GM18526 (cell line): ENCODE data around the gene KRT17.

Experiments used
- POLR2A ChIP-seq: IDR thresholded peaks from 3 replicates; pipeline ENCODE4 v1.6.1; 2011; ENCODE audit not compliant: insufficient read length; ENCODE audit errors: extremely low read depth

Gene KRT17

DNA sequence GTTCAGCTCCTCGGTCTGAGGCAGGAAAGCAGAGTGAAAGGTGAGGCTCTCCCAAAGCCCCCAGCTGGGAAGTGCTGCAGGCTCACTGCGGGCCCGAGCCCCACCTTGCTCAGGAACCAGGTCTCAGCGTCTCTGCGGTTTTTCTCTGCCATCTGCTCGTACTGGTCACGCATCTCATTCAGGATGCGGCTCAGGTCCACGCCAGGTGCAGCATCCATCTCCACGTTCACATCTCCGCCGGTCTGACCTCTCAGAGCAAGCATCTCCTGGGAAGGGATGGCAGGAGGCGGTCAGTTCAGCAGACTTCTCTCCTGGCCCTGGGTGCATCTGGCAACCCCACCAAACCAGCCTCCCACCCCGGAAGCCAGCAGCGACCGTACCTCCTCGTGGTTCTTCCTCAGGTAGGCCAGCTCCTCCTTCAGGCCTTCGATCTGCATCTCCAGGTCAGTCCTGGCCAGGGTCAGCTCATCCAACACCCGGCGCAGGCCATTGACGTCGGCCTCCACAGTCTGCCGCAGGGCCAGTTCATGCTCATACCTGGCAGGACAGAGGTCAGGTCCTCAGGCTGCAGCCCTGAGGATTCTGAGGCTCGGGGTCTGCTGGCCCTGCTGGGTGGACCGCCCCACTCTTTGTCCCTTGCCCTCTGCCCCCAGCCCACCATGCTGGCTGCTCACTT is 13.3 kb downstream of the KRT17 start:
- TF ChIP-seq POLR2A = no peak

DNA sequence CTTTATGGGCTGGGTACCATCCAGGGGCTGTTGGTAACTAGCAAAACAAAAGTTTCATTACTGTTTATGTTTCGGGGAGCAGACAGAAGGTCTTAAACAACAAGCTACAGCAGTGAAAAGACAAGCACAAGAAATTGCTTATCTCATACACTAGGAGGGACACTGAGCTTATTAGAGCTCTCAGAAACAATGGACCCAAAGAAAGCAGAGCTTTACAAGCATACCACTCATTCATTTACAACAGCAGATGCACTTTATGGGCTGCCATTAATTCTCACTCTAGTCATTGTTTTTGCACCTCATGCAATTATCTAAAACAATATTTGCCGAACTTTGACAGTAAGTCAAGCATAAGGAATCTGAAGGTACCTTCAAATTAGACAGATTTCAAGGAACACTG is 21.9 kb downstream of the KRT17 start:
- no peak for TF ChIP-seq POLR2A

DNA sequence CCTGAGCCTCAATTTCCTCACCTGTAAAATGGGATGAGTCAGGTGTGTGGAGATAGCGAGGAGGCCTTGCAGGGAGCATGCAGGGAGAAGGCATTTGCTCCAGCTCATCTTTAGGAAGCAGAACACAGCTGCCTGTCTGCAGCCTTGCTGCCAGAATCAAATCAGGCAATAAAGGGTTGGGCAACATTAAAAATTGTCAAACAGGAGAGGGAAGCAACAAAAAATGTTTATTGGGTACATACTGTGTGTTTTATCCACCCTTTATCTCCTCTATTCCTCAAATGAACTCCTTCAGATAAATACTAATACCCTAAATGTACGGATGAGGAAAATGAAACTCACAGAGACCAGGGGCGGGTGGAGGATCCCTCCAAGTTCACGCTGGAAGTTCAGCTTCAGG is 24.1 kb downstream of the KRT17 start:
- no peak for TF ChIP-seq POLR2A

DNA sequence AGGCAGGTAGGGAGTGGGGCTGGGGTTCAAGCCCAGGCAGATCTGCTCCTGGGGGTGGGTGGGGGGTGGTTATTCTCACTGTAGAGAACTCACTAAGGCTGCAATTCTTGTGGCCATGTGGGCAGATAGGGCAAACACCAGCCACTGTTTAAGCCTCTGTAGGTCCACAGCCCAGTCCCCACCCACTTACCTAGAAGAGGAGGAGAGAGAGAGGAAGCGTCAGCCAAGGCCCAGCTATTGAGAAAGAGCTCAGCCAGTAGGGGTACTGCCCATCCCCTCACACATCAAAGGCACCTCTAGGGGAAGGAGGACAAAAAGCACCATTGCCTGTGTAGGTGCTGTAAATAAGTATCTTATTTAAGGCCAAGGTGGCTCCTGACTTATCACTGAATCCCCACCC is 24.7 kb downstream of the KRT17 start:
- no peak for TF ChIP-seq POLR2A

DNA sequence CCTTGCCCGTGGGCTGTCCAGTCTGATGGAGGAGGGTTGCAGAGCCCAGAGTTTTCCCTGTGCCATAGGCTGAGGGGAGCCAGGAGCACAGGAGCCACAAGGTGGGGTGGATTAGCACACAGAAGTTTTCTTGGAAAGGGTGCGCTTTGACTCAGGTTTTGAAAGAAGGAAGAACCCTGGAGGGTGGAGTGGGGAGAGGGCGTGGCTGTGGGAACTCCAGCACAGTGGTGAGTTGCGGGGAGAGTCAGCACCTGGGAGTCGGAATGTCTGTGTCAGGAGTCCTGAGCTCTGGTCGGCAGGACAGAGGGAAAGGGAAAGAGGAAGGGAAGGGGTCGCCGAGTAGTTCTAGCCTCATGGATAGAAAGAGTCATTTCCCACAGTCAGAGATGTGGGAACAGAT is 28.8 kb downstream of the KRT17 start:
- no peak for TF ChIP-seq POLR2A

DNA sequence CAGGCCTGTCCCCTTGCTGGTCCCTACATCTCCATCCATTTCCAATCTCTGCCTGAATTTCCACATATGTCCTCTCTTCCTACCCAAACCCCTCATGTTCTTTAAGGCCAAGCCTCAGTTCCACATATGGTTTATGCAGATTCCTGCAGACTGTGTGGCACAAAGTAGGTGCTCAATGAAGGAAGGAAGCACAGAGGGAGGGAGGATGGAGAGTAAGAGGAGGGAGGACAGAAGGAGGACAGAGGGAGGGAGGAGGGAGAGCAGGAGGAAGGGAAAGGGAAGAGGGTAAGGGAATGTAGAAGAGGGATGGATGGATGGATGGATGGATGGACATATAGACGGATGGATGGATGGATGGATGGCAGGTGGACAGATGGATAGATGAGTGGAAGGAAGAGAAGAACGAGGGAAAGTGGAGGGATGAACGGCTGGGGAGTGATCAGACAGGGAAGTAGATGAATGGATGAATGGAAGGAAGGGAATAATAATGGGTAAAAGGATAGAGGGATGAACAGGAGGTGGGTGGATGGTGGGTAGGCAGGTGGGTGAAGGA is 29.9 kb downstream of the KRT17 start:
- TF ChIP-seq POLR2A = no peak

DNA sequence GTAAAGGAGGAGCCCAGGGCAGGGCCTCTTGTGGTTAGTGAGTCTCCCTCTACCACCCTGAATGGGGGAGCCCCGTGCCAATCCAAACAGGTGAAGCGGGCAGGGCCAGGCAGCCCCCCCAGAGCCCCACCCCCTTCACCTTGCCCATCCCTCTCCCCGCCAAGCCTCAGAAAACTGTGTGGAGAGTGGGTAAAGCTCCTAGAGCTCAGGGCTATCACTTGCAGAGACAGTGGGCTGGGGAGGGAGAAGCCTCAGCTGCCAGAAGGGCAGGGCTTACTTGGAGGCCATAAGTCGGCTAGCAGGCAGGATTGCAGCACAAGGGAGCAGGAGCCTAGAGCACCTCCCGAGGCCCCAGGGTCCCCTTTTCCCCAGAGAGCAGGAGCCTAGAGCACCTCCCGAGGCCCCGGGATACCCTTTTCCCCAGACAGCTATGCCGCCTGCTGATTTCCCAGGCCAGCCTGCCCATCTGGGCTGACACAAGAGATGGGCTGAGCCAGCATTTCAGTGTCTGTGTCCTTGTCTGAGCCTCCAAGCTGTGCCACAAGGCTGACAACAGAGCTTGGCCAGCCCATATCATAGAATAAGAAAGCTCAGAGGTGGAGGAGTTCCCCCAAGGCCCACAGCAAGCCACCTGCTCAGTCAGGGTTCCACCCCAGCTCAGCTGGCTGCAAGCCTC is 30.9 kb downstream of the KRT17 start:
- no peak for TF ChIP-seq POLR2A

DNA sequence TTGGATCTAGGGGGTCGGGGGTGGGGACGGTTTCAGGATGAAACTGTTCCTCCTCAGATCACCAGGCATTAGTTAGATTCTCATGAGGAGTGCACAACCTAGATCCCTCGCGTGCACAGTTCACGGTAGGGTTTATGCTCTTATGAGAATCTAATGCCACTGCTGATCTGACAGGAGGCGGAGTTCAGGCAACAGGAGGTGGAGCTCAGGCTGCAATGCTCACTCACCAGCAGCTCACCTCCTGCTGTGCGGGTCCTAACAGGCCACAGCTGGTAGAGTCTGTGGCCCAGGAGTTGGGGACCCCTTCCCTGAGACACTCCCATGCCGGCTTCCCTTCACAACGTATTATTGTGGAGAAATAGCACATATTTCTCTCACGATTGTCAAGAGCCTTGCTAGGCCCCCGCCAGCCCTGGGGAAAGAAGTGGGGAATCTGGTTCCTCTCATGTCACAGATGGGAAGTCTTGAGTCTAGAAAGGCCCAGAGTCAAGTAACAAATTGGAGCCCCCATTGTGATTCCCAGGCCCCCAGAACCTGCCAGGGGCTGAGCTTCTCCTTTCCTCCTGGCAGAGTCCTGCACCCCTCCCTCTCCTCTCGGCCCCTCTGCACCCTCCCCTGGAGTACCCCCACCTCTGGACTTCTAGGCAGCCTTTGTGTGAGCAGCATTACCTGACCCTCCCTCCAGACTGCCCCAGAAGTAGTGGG is 31.6 kb downstream of the KRT17 start:
- no peak for TF ChIP-seq POLR2A

DNA sequence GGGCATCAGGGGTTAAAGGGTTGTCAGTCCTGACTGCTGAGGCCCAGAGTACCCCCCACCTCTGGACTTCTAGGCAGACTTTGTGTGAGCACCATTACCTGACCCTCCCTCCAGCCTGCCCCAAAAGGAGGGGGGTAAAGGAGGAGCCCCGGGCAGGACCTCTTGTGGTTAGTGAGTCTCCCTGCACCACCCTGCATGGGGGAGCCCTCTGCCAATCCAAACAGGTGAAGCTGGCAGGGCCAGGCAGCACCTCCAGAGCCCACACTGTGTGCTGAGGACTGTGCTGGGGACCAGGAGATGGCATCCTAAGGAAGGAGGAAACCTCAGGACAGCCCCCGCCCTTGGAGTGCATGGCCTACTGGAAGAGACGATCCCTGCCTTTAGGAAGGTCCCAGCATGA is 35.1 kb downstream of the KRT17 start:
- TF ChIP-seq POLR2A = no peak

DNA sequence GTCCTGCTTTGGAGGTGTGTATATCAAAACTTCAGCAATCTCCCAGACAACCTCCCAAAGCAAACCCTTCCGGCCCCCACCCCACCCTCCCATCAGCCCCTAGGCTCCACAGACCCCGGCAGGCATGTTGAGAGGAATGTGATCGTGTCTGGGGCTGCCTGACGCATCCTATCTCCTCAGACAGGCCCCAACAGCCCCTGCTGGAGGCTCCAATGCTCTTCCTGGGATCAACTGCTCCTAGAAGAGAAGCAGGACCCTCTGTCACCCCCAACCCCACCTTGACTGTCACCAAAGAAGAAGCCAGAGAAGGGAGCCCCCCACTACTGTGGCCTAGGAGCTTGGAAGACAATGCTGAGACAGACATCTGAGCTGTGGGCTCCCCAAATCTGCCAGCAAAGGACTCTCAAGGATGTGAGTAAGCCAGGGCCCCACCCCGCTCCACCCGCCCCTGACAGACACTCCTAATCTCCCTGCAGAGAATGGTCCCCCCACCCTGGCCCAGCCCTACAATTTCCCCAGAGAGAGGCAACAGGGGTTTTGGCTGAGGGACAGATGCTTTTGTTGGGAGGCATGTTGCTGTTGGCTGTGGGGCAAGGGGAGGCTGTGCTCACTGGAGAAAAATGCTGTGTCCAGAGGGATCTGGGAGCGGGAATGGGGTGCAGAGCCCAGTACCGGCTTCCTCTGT is 36.1 kb downstream of the KRT17 start:
- TF ChIP-seq POLR2A = no peak

DNA sequence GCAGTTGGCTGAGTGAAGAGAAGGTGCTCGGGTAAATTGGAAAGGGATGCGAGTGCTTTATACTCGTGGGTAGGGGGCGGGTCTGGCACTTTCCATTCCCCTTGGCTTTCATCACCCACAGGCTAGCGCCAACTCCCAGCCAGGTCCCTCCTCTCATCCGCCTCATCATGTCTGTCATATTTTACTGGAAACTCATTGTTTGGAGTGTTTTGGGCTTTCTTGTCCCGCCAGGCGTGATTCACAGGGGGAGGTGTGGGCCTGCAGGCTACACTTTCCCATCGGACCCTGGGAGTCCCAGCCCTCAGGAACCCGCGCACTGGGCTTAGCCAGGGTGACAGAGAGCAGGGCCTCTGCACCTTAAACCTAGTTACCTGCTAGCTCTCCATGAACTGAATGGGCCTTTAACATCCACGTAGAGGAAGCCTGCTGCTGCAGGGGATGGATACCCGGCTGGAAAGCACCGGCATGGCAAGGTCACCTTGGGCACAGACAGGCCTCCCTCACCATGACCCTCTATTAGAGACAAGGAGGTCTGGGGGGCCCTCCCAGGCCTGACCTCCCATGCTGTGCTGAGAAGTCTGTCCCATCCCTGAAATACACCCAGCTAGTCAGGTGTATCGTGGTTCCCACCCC is 37.4 kb downstream of the KRT17 start, which contains the start of gene KRT14:
Gene KRT14, minus strand, starts transcription at position 33 of the 633 bp plus-strand sequence. CDS start 61 bp downstream, outside the sequence.
- no peak for TF ChIP-seq POLR2A

DNA sequence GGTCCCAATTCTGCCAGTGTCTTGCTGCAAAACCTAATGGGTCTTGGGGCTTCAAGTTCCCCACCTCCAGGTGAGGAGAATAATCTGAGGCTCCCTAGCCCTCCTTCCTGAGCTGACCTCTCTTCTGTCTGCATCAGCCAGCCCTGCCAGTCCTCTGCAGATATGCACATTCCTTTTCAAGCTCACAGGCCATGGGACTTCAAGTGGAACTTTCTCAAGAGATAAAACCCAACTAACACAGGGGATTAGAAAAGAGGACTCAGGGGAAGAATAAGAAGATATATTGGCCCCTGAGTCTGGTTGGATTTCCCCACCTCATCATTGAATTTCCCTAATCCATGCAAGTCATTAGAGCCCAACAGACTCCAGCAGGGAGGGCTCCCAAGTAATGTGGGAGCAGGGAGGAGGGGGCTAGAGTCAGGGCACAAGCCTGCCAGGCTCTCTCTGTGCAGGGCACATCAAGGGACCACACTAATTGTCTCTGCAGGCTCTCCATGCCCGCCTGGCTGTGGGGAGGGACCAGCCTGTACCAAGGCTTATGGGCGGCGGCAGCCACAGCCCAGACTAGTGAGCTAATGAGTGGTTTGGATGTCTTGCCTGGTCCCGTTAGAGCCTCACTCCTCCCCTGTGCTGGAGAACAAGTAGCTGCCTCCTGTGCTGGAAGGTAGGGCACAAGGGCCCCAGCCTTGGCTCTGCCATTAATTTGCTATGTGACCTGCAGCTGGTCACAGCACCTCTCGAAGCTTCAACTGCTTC is 38.9 kb downstream of the KRT17 start:
- TF ChIP-seq POLR2A = no peak

DNA sequence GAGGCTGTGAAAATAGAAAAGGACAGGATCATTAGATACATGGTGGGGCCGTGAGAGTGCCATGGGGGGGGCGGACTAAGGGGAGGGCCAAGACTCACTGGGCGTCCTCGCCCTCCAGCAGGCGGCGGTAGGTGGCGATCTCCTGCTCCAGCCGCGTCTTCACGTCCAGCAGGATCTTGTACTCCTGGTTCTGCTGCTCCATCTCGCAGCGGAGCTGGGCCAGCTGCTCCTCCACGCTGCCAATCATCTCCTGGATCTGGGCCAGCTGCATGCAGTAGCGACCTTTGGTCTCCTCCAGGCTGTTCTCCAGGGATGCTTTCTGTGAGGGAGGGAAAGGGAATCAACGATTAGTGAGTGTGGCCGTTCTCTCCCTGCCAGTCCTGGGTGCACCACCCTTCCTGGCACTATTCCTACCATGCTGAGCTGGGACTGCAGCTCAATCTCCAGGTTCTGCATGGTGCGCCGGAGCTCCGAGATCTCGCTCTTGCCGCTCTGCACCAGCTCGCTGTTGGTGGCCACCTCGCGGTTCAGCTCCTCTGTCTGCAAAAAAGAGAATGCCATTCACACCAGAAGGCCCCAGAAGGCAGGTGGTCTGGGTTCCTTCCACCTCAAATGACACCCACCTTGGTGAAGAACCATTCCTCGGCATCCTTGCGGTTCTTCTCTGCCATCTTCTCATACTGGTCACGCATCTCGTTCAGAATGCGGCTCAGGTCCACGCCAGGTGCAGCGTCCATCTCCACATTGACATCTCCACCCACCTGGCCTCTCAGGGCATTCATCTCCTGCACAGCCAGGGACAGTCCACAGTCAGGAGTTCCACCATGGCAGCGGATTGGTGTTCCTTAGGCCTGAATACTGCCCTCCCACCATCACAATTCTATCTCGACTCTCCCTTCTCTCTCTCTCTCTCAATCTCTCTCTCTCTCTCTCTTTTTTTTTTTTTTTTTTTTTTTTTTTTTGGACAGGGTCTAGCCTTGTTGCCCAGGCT is 40.9 kb downstream of the KRT17 start:
- TF ChIP-seq POLR2A = no peak

DNA sequence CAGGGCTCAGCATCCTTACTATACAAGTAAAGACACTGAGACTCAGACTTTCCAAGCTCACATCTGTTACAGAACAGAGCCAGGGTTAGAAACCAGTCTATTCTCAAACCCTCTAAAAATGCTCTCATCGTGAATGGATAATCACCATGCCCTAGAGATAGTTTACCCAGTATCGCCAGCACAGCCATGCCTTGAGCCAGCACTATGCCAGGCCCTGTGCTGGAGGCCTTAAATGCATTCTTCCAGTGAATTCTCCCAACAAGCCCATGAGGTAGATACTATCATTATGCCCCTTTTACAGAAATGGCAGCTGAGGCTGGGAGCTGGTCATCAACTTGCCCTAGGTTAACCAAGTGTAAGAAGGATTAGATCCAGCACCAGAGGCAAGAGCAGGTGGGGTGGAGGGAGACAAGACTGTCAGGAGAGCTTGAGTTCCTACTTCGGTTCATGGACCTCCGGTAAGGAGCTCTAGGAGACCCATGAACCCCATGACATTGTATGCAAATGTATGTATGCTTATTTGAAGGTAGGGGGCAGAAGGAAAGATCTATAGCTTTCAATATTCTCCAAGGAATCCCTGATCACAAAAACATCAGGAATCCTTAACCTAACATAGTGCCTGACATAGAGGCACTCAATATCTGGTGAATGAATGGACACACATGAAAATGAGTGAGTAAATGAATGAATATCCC is 42.9 kb downstream of the KRT17 start:
- TF ChIP-seq POLR2A = no peak
